ENCODE data around the gene AOPEP.
A peak's percentile ranks its signal among the peaks of the same experiment; 100 is the strongest.

The AOPEP gene

GRCh38 chr9:95071450-95071849, 345.0 kb downstream of the AOPEP start:
- Histone ChIP-seq H3K9ac (ENCODE audit: low read depth, low read length, poor library complexity, severe bottlenecking) (no peak overlapping the region), H3K9me3 (ENCODE audit: insufficient read depth, low read depth, low read length) (no peaks in the 10 kb centered on the region), H3K9me2 (replicated peaks; ENCODE audit: low read depth, low read length) (no peaks in the 10 kb centered on the region), H3K4me1 (ENCODE audit: insufficient read depth, low read length, poor library complexity, severe bottlenecking) (peaks cover 25% of the 10 kb centered on the region), H2AFZ (ENCODE audit: low read length) (no peak overlapping the region), H3K4me3 (ENCODE audit: low read length, poor library complexity, severe bottlenecking) (no peak overlapping the region), H3K36me3 (ENCODE audit: insufficient read depth, low read length) (no peaks in the 10 kb centered on the region), H3K27me3 (ENCODE audit: insufficient read depth, low read length, poor library complexity, severe bottlenecking) (no peaks in the 10 kb centered on the region), H4K20me1 (ENCODE audit: insufficient read depth, low read length, poor library complexity, severe bottlenecking) (no peaks in the 10 kb centered on the region), H3K79me2 (ENCODE audit: insufficient read depth, low read length) (no peaks in the 10 kb centered on the region), H3F3A (ENCODE audit: low read depth) (no peaks in the 10 kb centered on the region), H3K4me2 (ENCODE audit: low read depth, low read length, poor library complexity, severe bottlenecking) (no peak overlapping the region)
- TF ChIP-seq CTCF (conservative IDR thresholded peaks at IDR 0.05; ENCODE audit: low read length) (no peak), EZH2phosphoT487 (IDR thresholded peaks at IDR 0.05; ENCODE audit: borderline replicate concordance) (no peak)

- Histone ChIP-seq H3K9me2 (replicated peaks; ENCODE audit: low read depth, low read length) (no peaks in the 10 kb centered on the region), H3F3A (ENCODE audit: low read depth) (no peaks in the 10 kb centered on the region), H3K9ac (ENCODE audit: low read depth, low read length, poor library complexity, severe bottlenecking) (no peak overlapping the region), H3K27me3 (ENCODE audit: insufficient read depth, low read length, poor library complexity, severe bottlenecking) (no peaks in the 10 kb centered on the region), H4K20me1 (ENCODE audit: insufficient read depth, low read length, poor library complexity, severe bottlenecking) (no peaks in the 10 kb centered on the region), H3K79me2 (ENCODE audit: insufficient read depth, low read length) (no peaks in the 10 kb centered on the region), H3K4me1 (ENCODE audit: insufficient read depth, low read length, poor library complexity, severe bottlenecking) (peaks cover 20% of the 10 kb centered on the region), H3K9me3 (ENCODE audit: insufficient read depth, low read depth, low read length) (no peaks in the 10 kb centered on the region), H2AFZ (ENCODE audit: low read length) (no peak overlapping the region), H3K4me3 (ENCODE audit: low read length, poor library complexity, severe bottlenecking) (no peak overlapping the region), H3K36me3 (ENCODE audit: insufficient read depth, low read length) (no peaks in the 10 kb centered on the region), H3K4me2 (ENCODE audit: low read depth, low read length, poor library complexity, severe bottlenecking) (no peak overlapping the region)
- TF ChIP-seq CTCF (conservative IDR thresholded peaks at IDR 0.05; ENCODE audit: low read length): no peak
Measured at GRCh38 chr9:95071925-95072324, 345.4 kb downstream of the AOPEP start.

- TF ChIP-seq EZH2phosphoT487 (IDR thresholded peaks at IDR 0.05; ENCODE audit: borderline replicate concordance): no peak
- TF ChIP-seq CTCF (conservative IDR thresholded peaks at IDR 0.05; ENCODE audit: low read length): peak; percentile 44
- Histone ChIP-seq H3K4me3 (ENCODE audit: low read length, poor library complexity, severe bottlenecking) (no peak overlapping the region), H3K36me3 (ENCODE audit: insufficient read depth, low read length) (no peaks in the 10 kb centered on the region), H4K20me1 (ENCODE audit: insufficient read depth, low read length, poor library complexity, severe bottlenecking) (no peaks in the 10 kb centered on the region), H3K4me2 (ENCODE audit: low read depth, low read length, poor library complexity, severe bottlenecking) (no peak overlapping the region), H2AFZ (ENCODE audit: low read length) (no peak overlapping the region), H3K9me2 (replicated peaks; ENCODE audit: low read depth, low read length) (no peaks in the 10 kb centered on the region), H3K27me3 (ENCODE audit: insufficient read depth, low read length, poor library complexity, severe bottlenecking) (no peaks in the 10 kb centered on the region), H3F3A (ENCODE audit: low read depth) (no peaks in the 10 kb centered on the region), H3K9me3 (ENCODE audit: insufficient read depth, low read depth, low read length) (no peaks in the 10 kb centered on the region), H3K9ac (ENCODE audit: low read depth, low read length, poor library complexity, severe bottlenecking) (no peak overlapping the region), H3K79me2 (ENCODE audit: insufficient read depth, low read length) (no peaks in the 10 kb centered on the region), H3K4me1 (ENCODE audit: insufficient read depth, low read length, poor library complexity, severe bottlenecking) (peaks cover 15% of the 10 kb centered on the region)
Measured at GRCh38 chr9:95073042-95073607, 346.6 kb downstream of the AOPEP start.
